GM12878 (cell line): Measurements from ENCODE around the gene WIPF1. TPM values are rescaled to one million over a fixed set of nuclear protein-coding genes. Genes with fewer than 3 reads are reported as not detected.

Experiments used
- ASH2L ChIP-seq: fragments of 300-600, 200-600 bp; sonication (generic); IDR thresholded peaks from 2 replicates; pipeline ENCODE4 v1.6.1; 2017; ENCODE audit warnings: low read depth, mild to moderate bottlenecking, borderline replicate concordance
- BHLHE40 ChIP-seq, 2 experiments: fragments of 450-650 bp in 1 of 2; IDR thresholded peaks; 2 replicates each; pipeline ENCODE4 v1.6.1; 2011 to 2017; ENCODE audit warnings: low read depth in 2 of 2, borderline replicate concordance in 1 of 2, improper control_type of control experiment in 1 of 2, low read length in 1 of 2, mild to moderate bottlenecking in 1 of 2
- CTCF ChIP-seq, 3 experiments: IDR thresholded peaks in 2 of 3; conservative IDR thresholded peaks in 1 of 3; 2 replicates each; pipeline ENCODE4 v1.5.1; 2011; ENCODE audit warnings: low read depth in 3 of 3, low read length in 3 of 3, mild to moderate bottlenecking in 3 of 3, control low read depth in 2 of 3, moderate library complexity in 2 of 3, inconsistent platforms in 1 of 3, mixed read lengths in 1 of 3; ENCODE audit not compliant: control insufficient read depth in 2 of 3, insufficient read depth in 1 of 3; ENCODE audit errors: extremely low read depth in 1 of 3
- ETV6 ChIP-seq, 2 experiments: fragments of 450-650 bp in 1 of 2; IDR thresholded peaks in 1 of 2; conservative IDR thresholded peaks in 1 of 2; 2 replicates each; pipeline ENCODE4 v1.6.1; 2014; ENCODE audit warnings: antibody characterized with exemption in 1 of 2, borderline replicate concordance in 1 of 2, low read depth in 1 of 2, mild to moderate bottlenecking in 1 of 2, moderate library complexity in 1 of 2
- FOXK2 ChIP-seq: fragments of 450-650 bp; IDR thresholded peaks from 2 replicates; pipeline ENCODE4 v1.6.1; 2017; ENCODE audit warnings: mild to moderate bottlenecking, moderate library complexity
- IKZF1 ChIP-seq: fragments of 450-650 bp; conservative IDR thresholded peaks from 2 replicates; pipeline ENCODE4 v1.6.1; 2017; ENCODE audit warnings: antibody characterized with exemption, mild to moderate bottlenecking
- IKZF2 ChIP-seq, 2 experiments: fragments of 450-650 bp; IDR thresholded peaks; 2 replicates each; pipeline ENCODE4 v1.6.1; 2017; ENCODE audit warnings: mild to moderate bottlenecking in 2 of 2, moderate library complexity in 2 of 2
- IRF4 ChIP-seq: IDR thresholded peaks from 2 replicates; pipeline ENCODE4 v1.6.1; 2011; ENCODE audit warnings: low read depth, low read length
- IRF5 ChIP-seq: fragments of 450-650 bp; IDR thresholded peaks from 2 replicates; pipeline ENCODE4 v1.6.1; 2017; ENCODE audit warnings: borderline replicate concordance
- MLLT1 ChIP-seq: fragments of 450-650 bp; IDR thresholded peaks from 2 replicates; pipeline ENCODE4 v1.6.1; 2016; ENCODE audit warnings: mild to moderate bottlenecking
- MXI1 ChIP-seq: fragments of 150-350 bp; IDR thresholded peaks from 2 replicates; pipeline ENCODE4 v1.6.1; 2011; ENCODE audit warnings: low read depth, mild to moderate bottlenecking, inconsistent platforms, low read length, improper control_type of control experiment
- RAD21 ChIP-seq: IDR thresholded peaks from 2 replicates; pipeline ENCODE4 v1.6.1; 2011; ENCODE audit warnings: mild to moderate bottlenecking, low read depth, low read length, moderate library complexity; ENCODE audit not compliant: insufficient read depth
- WRNIP1 ChIP-seq: IDR thresholded peaks from 2 replicates; pipeline ENCODE4 v1.6.1; 2011; ENCODE audit warnings: low read depth, low read length, improper control_type of control experiment, borderline replicate concordance
- ZBED1 ChIP-seq: IDR thresholded peaks from 2 replicates; pipeline ENCODE4 v1.6.1; 2016; ENCODE audit warnings: borderline replicate concordance
- polyA plus RNA-seq, 11 experiments: library from polyadenylated mRNA; depleted of rRNA in 4 of 11; unstranded in 6 of 11; stranded (reverse) in 5 of 11; fragments of >200 nt; fragmentation: Nextera tagmentation in 4 of 11; fragmentation: Illumina TruSeq in 1 of 11; extraction: Ambion mirVana in 4 of 11; extraction: Trizol in 1 of 11; gene quantifications; 1 replicate in 1 of 11; 2 replicates in 10 of 11; pipeline versions ENCODE4 v1.2.1 to v1.2.3, GENCODE V29; 2011 to 2016; ENCODE audit warnings: inconsistent platforms in 2 of 11, missing spikeins in 2 of 11, low read depth in 1 of 11
- total RNA-seq, 4 experiments: library from RNA; depleted of rRNA in 3 of 4; stranded (reverse); fragments of >200 nt in 3 of 4; fragmentation: Illumina TruSeq in 1 of 4; extraction: Trizol in 1 of 4; gene quantifications; 2 replicates each; pipeline versions ENCODE4 v1.2.1 to v1.2.3, GENCODE V29; 2013 to 2021
- TF ChIP-seq, protein P1 (sequence below): fragments of 450-650 bp; formaldehyde crosslinking; IDR thresholded peaks from 2 replicates; pipeline ENCODE4 v1.5.0; 2022; ENCODE audit warnings: mild to moderate bottlenecking, missing genetic modification characterization

WIPF1 gene
- total and polyA plus RNA-seq, 10 of the 15 experiments (the other 5 are each of a cell fraction or from before 2014, with no cell fraction given): 23.1 to 188 (median 68.9) TPM

GRCh38 chr2:174632841-174633622, 35.4 kb upstream of the WIPF1 start (continued):
- no peak for TF ChIP-seq BHLHE40 (IDR thresholded peaks at IDR 0.05; ENCODE audit: borderline replicate concordance in 1 of 2, low read depth in 2 of 2, low read length in 1 of 2)
- TF ChIP-seq MLLT1: peak; percentile 1; the same call in 1 of the 2 replicates
- no peak for TF ChIP-seq RAD21
- TF ChIP-seq FOXK2: no peak
- TF ChIP-seq ASH2L: peak; percentile 88; the same call in 1 of the 2 replicates
- TF ChIP-seq ZBED1: no peak
- TF ChIP-seq MXI1: no peak
- peak; percentile 65; the same call in 1 of the 2 replicates for TF ChIP-seq IRF4
- TF ChIP-seq, protein P1, sequence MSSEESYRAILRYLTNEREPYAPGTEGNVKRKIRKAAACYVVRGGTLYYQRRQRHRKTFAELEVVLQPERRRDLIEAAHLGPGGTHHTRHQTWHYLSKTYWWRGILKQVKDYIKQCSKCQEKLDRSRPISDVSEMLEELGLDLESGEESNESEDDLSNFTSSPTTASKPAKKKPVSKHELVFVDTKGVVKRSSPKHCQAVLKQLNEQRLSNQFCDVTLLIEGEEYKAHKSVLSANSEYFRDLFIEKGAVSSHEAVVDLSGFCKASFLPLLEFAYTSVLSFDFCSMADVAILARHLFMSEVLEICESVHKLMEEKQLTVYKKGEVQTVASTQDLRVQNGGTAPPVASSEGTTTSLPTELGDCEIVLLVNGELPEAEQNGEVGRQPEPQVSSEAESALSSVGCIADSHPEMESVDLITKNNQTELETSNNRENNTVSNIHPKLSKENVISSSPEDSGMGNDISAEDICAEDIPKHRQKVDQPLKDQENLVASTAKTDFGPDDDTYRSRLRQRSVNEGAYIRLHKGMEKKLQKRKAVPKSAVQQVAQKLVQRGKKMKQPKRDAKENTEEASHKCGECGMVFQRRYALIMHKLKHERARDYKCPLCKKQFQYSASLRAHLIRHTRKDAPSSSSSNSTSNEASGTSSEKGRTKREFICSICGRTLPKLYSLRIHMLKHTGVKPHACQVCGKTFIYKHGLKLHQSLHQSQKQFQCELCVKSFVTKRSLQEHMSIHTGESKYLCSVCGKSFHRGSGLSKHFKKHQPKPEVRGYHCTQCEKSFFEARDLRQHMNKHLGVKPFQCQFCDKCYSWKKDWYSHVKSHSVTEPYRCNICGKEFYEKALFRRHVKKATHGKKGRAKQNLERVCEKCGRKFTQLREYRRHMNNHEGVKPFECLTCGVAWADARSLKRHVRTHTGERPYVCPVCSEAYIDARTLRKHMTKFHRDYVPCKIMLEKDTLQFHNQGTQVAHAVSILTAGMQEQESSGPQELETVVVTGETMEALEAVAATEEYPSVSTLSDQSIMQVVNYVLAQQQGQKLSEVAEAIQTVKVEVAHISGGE: no peak
- 0 out of 2 replicates have a peak, but pooled peaks have one; percentile 41 for TF ChIP-seq IKZF1
- 0 out of 2 replicates have a peak, but pooled peaks have one; percentile 81 for TF ChIP-seq WRNIP1
- peak in 2 of 3 experiments; percentile 25 to 29; a peak in 1 of 6 replicates for TF ChIP-seq CTCF (IDR thresholded peaks at IDR 0.05 in 2 of 3, conservative IDR thresholded peaks at IDR 0.05 in 1 of 3; ENCODE audit: control insufficient read depth in 2 of 3, extremely low read depth in 1 of 3, insufficient read depth in 1 of 3, low read depth in 3 of 3, low read length in 3 of 3)
- TF ChIP-seq IRF5: no peak
- TF ChIP-seq ETV6 (conservative IDR thresholded peaks at IDR 0.05 in 1 of 2, IDR thresholded peaks at IDR 0.05 in 1 of 2; ENCODE audit: borderline replicate concordance in 1 of 2, low read depth in 1 of 2): no peak
- 0 out of 4 replicates have a peak, but pooled peaks of 1 of the 2 experiments have one; percentile 5 for TF ChIP-seq IKZF2 (IDR thresholded peaks at IDR 0.05)
